Measurements from ENCODE around the gene TNNC2. TPM values are rescaled to one million over a fixed set of nuclear protein-coding genes. Genes with fewer than 3 reads are reported as not detected.
A peak's percentile ranks its signal among the peaks of the same experiment; 100 is the strongest.
"Not testable (repeated sequence)": the region's sequence is repeated elsewhere in the genome, so short reads cannot be mapped to it uniquely, and the experiment has no call there.

The TNNC2 gene
- total RNA-seq: 0.74 TPM
- long read RNA-seq, partial matches to known transcripts: 0 of 2 reads
- long read RNA-seq, other reads (novel, unspliced or antisense): 2 of 2 reads

DNA sequence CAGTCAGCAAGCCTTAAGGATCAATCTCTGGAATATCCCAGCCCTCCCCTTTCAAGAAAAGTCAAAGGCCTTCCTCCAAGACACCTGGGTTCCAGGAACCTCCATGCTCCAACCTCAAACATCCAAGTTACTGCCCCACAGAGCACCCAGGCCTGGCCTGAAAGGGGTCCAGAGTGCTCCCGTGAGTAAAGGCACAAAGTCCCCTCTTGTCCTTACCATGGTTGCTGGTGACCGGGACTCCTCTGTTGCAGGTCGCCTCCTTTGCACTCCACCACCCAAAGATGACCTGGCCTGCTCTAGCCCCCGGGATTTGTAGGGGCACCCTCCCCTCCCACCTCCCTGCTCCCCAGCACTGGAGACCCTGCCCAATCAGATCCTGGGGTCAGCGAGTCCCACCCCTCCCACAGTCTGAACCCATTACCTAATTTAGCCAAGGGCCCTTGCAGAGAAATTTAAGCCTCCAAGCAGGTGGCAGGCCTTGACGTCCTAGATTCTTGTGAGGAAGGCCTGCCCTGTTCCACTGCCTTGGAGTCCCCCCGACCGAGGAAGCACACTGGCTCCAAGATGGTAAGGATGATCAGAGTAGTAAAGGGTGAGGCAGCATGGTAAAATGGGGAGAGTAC lies at the start of gene TNNC2:
TSS of gene TNNC2 (minus strand) at position 283 of the 623 bp plus-strand sequence. CDS start at position 219, 64 bp downstream.
- no peak for DNase-seq (ENCODE audit: low spot score)

DNA sequence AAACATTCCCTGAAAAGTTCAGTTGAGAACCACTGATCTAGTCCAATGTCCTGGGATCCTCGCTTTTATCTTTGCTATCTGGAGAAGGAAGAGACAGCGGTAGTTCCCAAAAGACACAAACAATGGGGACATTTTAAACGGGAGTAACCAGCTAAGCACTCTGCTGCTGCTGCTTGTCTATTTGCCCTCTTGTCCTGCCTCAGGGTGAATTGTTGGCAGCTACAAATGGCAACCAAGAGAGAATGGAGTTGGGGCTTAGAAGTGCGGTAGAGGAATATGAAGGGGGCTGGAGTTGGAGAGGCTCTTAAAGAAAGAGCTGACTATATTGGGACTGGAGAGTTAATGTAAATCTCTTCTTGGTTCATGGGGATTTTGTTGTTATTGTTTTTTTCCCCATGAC lies 47.5 kb upstream of the TNNC2 start:
- DNase-seq (ENCODE audit: low spot score): no peak

DNA sequence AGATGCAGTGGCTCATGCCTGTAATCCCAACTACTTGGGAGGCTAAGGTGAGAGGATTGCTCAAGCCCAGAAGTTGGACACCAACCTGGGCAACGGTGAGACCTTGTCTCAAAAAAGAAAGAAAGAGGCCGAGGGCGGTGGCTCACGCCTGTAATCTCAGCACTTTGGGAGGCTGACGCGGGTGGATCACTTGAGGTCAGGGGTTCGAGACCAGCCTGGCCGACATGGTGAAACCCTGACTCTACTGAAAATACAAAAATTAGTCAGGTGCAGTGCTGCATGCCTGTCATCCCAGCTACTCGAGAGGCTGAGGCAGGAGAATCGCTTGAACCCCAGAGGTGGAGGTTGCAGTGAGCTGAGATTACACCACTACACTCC lies 47.0 kb upstream of the TNNC2 start:
- DNase-seq (ENCODE audit: low spot score): not testable (repeated sequence)

DNA sequence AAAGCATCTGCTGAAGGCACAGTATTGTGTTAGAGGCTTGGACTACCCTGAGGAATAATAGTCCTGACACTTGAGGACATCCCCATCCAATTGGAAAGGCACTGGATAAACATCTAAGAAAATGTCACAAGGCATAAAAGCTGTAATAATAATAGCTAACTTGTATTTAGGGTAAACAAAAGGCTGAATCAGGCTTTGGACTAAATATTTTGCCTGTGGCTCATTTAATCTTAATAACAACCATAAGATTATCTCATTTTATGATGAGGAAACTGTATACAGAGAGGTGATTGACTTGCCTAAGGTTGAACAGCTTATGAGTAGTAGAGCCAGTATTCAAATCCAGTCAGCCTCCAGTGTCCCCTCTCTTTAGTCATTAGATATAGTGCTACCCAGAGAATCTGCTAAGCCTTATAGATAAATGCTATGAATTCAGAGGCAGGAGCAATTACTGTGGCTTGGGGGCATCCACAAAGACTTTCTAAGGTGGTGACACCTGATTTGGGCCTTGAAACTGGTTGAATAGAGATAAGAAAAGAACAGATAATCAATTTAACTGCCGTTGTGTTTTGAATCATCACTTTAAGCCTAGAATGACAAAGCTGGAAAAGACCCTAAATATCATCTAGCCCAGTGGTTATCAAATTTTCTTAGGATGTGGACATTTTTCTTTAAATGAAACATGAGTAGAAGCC lies 46.4 kb upstream of the TNNC2 start:
- DNase-seq (ENCODE audit: low spot score): no peak

DNA sequence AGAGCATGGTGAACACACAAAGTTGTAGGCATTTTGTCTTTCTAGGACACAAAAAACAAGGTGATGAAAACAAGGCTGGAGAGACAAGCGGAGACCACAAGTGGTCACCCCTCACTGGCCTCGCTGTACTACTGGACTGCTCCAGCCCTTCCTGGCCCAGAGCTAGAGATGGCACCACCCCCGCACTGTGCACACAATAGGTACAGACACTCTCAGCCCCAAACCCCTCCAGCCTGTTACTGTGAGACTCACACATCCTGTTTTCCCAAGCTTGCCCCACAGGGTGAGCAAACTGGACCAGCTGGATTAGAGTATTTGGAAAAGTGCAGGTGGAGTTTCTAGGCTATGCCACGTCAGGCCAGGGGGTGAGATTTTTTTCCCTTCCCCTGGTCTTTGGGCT lies 45.5 kb upstream of the TNNC2 start:
- no peak for DNase-seq (ENCODE audit: low spot score)

DNA sequence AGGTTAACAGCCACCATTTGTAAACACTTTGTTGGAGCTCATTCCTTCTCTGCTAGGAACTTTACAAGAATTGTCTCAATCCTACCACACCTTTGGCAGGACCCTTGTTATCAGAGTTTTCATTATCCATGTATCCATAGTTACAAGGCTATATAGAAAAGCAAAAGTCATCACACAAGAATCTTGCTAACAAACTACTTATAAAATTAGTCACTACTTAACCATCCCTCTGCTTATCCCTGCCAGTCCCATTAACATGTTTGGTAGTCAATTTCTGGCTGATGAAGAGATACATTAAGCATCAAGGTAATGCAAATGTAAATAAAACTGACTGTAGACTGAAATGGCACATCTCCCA lies 40.7 kb upstream of the TNNC2 start:
- no peak for DNase-seq (ENCODE audit: low spot score)

DNA sequence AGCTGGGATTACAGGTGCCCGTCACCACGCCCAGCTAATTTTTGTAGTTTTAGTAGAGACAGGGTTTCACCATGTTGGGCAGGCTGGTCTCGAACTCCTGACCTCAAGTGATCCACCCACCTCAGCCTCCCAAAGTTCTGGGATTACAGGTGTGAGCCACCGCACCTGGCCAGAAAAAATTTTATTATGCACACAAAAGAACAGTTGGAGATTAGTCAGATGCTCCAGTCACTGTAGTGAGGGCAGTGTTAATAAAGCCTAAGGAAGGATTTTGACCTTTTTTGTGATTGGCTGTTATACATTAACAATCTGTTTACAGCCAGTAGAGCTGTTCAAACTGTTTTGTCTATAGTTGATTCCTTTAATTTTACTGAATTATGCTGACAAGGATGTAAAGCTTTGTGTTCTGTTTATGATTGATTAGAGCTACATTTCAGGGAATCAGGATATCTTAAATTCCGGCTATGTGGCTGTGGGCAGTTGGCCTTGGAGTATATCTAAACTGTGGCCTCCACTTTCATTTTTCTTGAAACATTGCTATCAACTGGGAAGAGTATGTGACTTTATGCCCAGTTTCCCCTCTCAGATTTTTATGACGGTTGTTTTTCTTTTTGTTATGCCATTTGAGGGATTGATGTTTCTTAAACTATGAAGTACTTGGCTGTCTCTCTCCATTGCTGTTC lies 40.2 kb upstream of the TNNC2 start:
- no peak for DNase-seq (ENCODE audit: low spot score)

DNA sequence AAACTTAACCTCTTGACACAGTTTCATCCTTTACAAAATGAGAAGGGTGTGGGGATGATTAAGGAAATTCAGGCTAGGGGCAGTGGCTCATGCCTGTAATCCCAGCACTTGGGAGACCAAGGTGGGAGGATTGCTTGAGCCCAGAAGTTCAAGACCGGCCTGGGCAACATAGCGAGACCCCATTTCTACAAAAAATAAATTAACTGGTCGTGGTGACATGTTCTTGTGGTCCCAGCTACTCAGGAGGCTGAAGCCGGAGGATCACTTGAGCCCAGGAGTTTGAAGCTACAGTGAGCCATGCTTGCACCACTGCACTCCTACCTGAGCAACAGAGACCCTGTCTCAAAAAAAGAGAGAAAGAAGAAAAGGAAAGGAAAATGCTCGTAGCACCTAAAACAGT lies 39.3 kb upstream of the TNNC2 start:
- DNase-seq (ENCODE audit: low spot score): no peak

DNA sequence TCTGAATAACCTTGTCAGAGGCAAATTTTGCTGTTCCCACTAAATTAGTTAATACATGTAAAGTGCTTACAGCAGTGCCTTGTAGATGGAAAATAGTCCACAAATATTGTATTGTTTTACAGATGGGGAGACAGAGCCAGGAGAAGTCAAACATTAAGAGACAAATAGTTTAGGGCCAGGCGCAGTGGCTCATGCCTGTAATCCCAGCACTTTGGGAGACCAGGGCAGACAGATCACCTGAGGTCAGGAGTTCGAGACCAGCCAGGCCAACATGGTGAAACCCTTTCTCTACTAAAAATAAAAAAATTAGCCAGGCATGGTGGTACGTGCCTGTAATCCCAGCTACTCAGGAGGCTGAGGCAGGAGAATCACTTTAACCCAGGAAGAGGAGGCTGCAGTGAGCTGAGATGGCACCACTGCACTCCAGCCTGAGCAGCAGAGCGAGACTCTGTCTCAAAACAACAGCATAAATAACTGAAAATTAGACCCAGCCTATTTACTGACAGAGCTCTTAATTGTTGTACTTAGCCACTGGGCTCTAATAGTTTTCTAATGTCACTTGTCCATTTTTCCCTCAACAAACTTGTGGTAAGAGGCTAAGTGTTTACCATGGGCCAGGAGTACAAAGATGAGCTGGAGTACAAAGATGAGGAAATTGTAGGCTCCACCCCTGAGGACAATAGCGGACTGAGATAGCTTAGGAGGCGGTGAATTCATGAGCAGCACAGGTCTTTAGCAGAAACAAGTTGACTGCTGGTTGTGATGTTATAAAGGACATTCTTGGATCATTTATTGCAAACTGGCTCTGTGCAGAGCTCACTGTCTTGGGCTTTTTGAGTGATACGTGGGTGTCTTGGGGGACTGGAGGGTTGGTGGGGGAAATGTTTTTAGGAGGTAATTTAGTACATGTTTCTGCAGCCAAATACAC lies 36.7 kb upstream of the TNNC2 start:
- DNase-seq (ENCODE audit: low spot score): no peak

DNA sequence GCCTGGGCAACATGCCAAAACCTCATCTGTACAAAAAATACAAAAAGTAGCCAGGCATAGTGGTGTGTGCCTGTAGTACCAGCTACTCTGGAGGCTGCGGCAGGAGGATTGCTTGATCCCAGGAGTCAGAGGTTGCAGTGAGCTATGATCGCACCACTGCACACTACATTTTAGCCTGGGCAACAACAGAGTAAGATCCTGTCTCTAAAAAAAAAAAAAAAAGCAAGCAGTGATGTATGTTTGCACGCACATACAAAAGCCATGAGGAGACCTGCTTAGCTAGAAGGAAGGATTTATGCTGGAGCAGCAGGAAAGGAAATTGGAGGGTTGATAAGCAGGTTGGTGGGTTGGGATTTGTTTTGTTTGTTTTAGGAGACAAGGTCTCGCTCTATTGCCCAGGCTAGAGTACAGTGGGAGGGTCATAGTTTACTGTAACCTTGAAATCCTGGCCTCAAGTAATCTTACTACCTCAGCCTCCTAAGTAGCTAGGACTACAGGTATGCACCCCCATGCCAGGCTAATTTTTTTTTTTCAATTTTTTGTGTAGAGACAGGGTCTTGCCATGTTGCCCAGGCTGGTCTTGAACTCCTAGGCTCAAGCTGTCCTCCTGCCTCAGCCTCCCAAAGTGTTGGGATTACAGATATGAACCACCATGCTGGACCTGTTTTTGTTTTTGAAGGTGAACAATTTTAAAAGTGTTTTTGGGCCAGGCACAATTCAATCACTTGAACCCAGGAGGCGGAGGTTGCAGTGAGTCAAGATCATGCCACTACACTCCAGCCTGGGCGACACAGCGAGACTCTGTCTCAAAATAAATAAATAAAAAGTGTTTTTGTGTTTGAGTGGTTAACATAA lies 34.3 kb upstream of the TNNC2 start:
- no peak for DNase-seq (ENCODE audit: low spot score)

DNA sequence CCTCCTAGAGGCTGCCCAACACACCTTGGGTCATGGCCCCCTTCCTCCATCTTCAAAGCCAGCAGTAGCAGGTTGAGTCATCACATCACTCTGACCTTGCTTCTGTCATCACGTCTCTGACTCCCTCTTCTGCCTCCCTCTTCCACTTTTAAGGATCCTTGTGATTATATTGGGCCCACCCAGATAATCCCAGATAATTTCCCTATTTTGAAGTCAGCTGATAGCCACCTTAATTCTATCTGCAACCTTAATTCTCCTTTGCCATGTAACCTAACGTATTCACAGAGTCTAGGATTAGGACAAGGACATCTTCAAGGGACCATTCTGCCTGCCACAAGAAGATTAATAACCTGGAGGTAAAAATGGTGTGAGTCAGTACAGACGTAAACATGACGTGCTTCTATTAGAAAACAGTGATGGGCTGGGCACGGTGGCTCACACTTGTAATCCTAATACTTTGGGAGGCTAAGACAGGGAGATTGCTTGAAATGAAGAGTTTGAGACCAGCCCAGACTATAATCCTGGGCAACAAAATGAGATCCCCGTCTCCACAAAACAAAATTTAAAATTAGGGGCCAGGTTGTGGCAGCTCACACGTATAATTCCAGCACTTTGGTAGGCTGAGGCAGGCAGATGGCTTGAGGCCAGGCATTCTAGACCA lies 33.6 kb upstream of the TNNC2 start:
- DNase-seq (ENCODE audit: low spot score): no peak

DNA sequence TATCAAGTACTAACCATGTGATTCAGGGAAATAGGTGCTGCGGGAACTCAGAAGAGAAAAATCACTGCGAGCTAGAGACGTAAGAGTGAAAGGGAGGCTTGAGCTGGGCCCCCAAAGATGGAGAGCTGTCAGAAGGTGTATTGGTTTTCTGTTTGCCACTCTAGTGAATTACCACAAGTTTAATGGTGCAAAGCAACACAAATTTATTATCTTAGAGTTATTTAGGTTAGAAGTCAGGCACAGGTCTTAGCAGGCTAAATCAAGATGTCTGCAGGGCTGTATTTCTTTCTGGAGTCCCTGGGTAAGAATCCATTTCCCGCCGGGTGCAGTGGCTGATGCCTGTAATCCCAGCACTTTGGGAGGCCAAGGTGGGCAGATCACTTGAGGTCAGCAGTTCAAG lies 32.8 kb upstream of the TNNC2 start:
- DNase-seq (ENCODE audit: low spot score): no peak

DNA sequence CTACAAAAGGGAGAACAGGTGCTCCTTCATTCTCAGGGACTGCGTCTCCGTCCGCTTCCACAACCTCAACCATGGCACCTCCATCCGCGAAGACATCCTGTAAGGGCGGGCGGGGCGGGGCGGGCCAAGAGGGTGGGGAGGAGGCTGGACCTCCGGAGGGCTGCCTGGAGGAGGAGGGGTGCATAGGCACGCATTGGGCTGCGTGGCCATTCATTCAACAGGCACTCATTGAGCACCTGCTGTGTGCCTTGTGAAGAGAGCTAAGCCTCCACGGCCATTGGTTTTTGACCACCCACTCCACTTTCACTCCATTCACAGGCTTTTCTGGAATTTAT lies 30.7 kb upstream of the TNNC2 start:
- DNase-seq (ENCODE audit: low spot score): no peak

DNA sequence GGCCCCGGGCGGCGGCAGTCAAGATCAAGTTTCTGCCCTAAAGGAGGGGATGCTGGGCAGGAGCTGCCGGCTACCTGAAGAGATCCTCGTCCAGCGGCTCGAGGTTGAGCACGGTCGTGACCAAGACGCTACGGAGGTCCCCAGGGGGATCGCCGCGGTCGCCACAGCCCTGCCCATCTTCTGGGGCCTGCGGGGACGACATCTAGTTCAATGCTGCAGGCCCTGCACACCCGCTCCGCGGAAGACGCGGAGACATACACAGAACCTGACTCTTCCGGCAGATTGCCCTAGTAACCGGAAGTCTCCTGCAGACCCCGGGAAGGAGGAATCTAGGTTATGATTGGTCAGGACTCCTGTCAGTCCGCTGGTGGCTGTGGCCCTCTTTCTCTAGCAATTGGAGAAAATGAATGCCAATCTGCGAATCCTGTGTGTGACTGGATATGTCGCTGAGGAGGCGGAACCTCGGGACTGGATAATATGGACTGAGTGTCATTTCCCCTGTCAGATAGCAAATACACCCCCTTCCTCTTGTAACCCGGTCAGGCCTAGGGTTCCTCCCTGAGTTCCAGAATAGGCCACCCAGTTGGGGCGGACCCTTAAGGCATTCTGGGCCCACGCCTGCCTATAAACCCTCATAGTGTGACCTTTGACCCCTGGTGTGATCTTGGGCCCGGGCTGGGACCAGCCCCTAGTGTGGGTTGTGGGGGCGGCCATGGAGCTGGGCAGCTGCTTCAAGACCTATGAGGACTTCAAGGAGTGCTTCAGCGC lies 30.2 kb upstream of the TNNC2 start, which contains the start of the genes ACOT8 and ZSWIM3:
TSS of gene ACOT8 (minus strand) at position 279 of the 768 bp plus-strand sequence. CDS start at position 202, 77 bp downstream.
TSS of gene ZSWIM3 (plus strand) at position 501 of the 768 bp plus-strand sequence. CDS start at position 713, 212 bp downstream.
- peak; percentile 93 for DNase-seq (ENCODE audit: low spot score)

DNA sequence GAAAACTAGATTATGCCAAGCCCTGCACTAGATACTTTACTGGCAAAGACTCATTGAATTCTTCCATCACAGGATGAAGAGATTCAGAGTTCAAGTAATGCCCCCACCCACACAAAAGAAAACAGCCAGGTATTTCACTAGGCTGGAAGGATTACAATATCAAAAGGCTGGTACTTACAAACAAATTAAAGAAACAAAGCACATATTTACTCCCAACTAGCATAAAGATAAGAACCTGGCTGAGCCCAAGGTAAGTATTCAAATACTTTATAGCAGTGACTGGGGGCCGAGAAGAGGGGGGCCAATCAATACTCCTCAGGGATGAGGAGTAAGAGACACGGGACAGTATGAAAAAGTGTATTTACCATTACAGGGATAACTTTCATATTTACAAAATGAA lies 26.4 kb upstream of the TNNC2 start:
- no peak for DNase-seq (ENCODE audit: low spot score)

DNA sequence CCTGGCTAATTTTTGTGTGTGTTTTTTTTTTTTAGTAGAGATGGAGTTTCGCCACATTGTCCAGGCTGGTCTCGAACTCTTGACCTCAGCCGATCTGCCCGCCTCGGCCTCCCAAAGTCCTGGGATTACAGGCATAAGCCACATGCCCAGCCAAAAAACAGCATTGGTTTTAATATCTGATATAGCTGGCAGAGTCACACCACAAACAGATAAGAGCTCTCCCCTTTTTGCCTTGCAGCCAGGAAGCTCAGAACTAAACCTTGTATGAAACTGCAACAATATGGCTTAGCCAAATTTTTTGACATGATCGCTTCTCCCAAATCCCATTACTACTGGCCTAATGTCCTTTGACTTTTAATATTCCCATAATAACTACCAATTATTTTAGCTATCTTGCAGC lies 25.2 kb upstream of the TNNC2 start:
- DNase-seq (ENCODE audit: low spot score): no peak

DNA sequence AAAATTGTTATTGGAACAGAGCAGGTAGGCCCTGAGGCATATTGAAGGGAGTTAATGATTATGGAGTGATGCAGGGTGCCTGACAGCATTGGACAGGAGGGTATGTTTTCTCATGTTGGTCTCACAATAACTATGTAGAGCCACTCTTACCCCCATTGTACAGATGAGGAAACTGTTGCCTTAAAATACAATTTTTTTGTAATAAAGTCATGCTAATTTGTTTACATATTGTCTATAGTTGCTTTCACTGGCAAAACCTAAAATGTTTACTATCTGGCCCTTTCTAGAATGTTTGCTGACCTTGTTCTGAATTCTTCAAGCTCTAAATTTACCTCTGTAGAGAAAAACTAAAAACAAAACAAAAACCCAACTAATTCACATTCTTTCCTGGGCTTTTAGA lies 24.4 kb upstream of the TNNC2 start:
- DNase-seq (ENCODE audit: low spot score): no peak

DNA sequence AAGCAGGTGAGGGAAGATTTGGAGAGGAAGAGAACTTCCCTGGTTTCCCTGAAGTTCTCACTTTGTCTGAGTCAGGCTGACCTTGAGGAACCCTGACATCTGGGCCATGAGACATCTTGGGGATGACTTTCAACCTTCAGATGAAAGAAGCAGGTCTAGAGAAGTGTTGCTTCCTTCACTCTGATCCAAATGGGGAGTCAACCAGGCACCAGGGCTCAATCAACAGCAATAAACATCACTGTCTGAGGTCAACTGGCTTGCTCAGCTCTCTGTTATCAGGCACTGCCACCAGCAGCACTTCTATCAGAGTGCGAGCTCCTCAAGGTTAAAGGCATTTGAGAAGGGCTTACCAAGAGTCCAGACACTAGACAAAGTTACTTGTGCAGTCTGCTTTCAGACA lies 23.8 kb upstream of the TNNC2 start:
- no peak for DNase-seq (ENCODE audit: low spot score)

DNA sequence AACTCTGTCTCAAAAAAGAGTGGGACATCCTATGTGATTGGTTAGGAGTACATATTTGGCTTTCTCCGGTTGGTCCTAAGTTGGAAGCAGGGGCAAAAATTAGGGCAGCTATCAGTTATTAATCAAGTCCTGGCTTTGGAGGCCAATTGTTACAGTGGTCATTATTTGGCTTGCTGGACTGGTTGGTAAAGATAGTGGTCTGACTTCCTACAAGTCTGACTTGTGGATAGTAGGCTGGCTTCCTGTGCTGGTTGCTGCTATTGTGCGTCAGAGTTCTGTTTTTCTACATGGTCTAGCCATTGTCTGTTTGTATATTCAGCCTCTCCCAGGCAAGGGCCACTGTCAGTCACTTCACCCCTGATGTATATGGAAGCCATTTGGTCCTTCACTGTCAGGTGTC lies 23.1 kb upstream of the TNNC2 start:
- DNase-seq (ENCODE audit: low spot score): no peak
